ENCODE measurements around the gene PDE4B. TPM values are rescaled to one million over a fixed set of nuclear protein-coding genes. Genes with fewer than 3 reads are reported as not detected.

PDE4B gene
- total RNA-seq, 1 donor from 2014 or later = 3.8 TPM

- no peak overlapping the region for H3K4me3 ChIP-seq (ENCODE audit: low read depth, low read length)
- TF ChIP-seq, protein P1, sequence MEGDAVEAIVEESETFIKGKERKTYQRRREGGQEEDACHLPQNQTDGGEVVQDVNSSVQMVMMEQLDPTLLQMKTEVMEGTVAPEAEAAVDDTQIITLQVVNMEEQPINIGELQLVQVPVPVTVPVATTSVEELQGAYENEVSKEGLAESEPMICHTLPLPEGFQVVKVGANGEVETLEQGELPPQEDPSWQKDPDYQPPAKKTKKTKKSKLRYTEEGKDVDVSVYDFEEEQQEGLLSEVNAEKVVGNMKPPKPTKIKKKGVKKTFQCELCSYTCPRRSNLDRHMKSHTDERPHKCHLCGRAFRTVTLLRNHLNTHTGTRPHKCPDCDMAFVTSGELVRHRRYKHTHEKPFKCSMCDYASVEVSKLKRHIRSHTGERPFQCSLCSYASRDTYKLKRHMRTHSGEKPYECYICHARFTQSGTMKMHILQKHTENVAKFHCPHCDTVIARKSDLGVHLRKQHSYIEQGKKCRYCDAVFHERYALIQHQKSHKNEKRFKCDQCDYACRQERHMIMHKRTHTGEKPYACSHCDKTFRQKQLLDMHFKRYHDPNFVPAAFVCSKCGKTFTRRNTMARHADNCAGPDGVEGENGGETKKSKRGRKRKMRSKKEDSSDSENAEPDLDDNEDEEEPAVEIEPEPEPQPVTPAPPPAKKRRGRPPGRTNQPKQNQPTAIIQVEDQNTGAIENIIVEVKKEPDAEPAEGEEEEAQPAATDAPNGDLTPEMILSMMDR (conservative IDR thresholded peaks at IDR 0.05; ENCODE audit: low read depth, low read length) = no peak
- no peak for DNase-seq (ENCODE audit: low read depth)
Measured at GRCh38 chr1:66175581-66175980, 382.9 kb downstream of the PDE4B start.

DNA sequence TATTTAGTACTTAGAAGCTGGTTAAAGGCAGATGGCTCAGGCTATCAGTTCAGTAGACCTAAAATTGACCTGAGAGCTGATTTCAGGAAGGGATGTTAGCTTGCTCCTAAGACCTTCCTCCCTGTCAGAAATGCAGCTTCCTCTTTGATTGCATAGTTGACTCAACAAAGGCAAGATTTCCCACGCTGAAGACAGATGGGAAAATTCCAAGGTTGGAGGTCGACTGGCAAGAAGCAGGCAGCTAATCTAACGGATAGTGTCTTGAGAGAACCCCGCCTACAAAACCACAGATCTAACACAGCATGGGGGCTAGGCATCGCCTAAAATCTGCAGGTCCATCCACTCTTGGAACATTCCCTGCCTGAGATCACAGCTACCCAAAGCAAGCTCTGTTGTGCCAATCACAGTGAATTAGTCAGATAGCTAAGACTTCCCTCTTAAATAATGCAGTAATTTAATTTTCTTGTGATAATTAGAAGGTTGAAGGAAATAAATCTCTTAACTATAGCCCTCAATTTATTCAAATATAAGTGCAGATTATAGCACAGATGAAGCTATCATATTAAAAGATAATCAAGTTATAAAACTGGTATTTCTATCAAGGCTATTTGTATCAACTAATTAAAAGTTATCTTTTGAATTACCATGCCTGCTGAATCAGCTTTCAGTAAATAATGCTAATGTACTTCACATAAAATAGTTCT, 383.5 kb downstream of the PDE4B start:
- no peak for DNase-seq (ENCODE audit: low read depth)
- TF ChIP-seq, protein P1 (conservative IDR thresholded peaks at IDR 0.05; ENCODE audit: low read depth, low read length) = no peak
- H3K4me3 ChIP-seq (ENCODE audit: low read depth, low read length) = no peak overlapping the region

- H3K4me3 ChIP-seq (ENCODE audit: low read depth, low read length) = no peak overlapping the region
- no peak for DNase-seq (ENCODE audit: low read depth)
- TF ChIP-seq, protein P1 (conservative IDR thresholded peaks at IDR 0.05; ENCODE audit: low read depth, low read length) = no peak
Measured at GRCh38 chr1:66176832-66177231, 384.1 kb downstream of the PDE4B start.

DNA sequence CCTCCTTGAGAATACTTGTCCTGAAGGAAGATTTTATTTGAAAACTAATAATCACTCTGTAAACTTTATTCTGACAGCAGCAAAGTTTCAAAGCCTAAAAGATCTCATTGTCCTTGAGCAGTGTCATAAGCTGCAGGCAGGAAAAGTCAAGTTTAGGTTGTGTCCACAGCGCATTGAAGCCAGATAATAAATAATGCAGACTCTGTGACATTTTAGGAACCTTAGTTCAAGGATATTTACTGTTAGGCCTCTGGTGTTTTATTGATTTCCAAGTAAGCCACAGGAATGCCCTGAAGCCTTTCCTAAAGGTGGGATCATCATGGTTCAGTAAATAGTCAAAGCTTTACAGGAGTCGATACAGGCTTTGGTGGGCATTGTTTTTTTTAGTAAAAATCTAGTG, 384.8 kb downstream of the PDE4B start:
- TF ChIP-seq, protein P1 (conservative IDR thresholded peaks at IDR 0.05; ENCODE audit: low read depth, low read length) = no peak
- no peak for DNase-seq (ENCODE audit: low read depth)
- H3K4me3 ChIP-seq (ENCODE audit: low read depth, low read length) = no peak overlapping the region

DNA sequence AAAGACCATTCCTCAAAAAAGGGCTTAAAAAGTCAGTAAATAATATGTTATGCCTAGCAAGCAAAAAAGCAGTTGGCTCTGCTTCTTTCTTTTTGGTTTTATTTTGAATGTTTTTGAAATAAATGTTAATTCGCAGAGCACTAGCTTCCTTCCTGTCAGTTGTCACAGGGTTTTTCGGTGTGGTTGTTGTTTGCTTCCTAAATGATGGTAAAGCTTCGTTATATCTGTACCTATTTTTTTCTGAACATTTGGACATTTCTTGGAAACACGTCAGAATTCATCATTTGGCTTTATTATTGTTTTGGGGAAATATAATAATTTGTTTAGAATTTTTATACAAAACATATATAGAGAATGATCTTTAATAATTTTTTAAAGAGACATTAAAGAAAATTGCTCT, 389.3 kb downstream of the PDE4B start:
- no peak for DNase-seq (ENCODE audit: low read depth)
- no peak overlapping the region for H3K4me3 ChIP-seq (ENCODE audit: low read depth, low read length)
- TF ChIP-seq, protein P1 (conservative IDR thresholded peaks at IDR 0.05; ENCODE audit: low read depth, low read length) = no peak

DNA sequence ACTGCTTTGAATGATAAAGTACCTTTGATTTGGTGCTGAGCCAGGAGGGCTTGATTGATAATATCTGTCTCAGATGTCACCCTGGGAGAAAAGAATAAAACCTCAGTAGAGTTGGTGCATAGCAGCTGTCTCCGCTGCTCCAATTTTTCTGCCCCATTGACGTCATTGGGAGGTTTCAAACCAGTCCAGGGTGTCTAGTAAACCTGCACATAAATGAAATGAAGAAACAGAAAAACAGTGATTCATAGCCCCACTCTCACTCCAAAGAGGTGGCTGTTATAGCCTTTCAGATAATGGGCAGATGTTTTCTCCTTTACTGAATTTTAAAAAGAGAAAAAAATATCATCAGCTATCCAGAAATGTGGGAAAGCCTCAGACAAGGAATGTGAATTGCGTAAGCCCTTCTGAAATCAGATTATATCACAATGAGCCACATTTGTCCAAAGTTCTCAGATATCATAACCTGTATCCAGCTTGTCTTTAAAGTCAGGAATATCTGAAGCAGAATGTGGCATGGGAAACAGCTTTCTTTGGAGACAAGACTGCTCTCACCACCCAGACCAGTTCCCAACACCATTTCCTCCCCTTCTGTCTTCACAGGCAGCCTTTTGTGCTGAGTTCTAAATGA, 390.0 kb downstream of the PDE4B start:
- no peak overlapping the region for H3K4me3 ChIP-seq (ENCODE audit: low read depth, low read length)
- no peak for DNase-seq (ENCODE audit: low read depth)
- TF ChIP-seq, protein P1 (conservative IDR thresholded peaks at IDR 0.05; ENCODE audit: low read depth, low read length) = no peak

DNA sequence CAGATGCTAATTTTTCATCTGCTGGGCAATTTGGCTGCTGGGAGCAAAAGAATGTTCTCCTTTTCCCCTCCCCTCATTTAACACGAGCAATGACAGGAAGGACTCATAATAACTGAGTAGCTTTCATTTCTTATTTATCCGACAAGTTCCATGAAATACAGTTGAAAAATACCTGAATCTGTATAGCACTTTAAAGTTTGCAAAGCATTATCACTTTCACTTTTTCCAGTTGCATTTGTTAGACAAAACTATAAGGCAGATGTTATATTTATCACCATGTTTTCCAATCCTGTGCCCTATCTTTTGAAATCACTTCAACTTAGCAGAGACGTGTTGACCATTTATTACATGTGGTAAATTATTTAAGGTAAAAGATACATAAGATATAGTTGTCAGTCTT, 390.7 kb downstream of the PDE4B start:
- TF ChIP-seq, protein P1 (conservative IDR thresholded peaks at IDR 0.05; ENCODE audit: low read depth, low read length) = no peak
- DNase-seq (ENCODE audit: low read depth) = no peak
- no peak overlapping the region for H3K4me3 ChIP-seq (ENCODE audit: low read depth, low read length)

All from epithelial cell of proximal tubule (primary cell).